NCI-H2196 treated with DMSO at 0.1 percent for 48 hours (cell line): Measurements from ENCODE around the gene FOSL2.

Experiments used
- DNase-seq: peaks from one replicate; lab custom pipeline; 2025; ENCODE audit not compliant: unreplicated experiment; lab: John Stamatoyannopoulos, UW

FOSL2 gene

GRCh38 chr2:28430377-28430765 is 37.7 kb downstream of the FOSL2 start:
- DNase-seq, result no peak

GRCh38 chr2:28430788-28431418 is 38.2 kb downstream of the FOSL2 start:
- DNase-seq, result no peak

DNA sequence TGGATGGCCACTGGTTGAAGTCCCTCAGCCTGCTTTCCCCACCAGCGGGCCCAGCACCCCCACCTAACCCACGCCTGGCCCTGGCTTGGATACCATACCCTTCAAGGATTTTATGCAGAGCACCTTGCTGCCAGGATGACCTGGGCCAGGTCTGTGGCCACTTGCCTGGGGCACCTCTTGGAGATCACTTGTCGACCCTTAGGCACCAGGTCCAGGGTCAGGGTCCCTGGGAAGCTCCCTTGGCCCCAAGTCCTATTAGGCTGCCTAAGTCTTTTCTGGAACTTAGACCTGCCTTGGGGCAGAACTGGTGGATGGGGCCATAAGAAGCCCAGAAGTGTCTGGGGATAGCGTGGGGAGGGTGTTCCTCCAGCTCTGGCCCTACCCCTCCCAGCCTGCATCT is 39.1 kb downstream of the FOSL2 start:
- DNase-seq, result no peak

- DNase-seq, result no peak
Measured at GRCh38 chr2:28432362-28432761, 39.7 kb downstream of the FOSL2 start.

DNA sequence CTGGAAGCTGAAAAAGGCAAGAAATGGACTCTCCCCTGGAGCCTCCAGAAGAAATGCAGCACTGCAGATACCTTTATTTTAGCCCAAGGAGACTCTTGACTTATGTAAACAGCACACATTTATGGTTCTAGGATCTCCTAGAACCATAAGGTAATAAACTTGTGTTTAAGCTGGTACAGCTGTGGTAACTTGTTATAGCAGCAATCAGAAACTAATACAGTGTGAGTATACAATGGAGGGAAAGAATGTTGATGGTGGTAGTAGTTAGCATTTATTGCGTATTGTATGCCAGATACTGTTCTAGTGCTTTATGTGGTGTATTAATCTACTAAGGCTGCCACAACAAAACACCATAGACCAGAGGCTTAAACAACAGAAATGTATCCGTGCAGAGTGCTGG is 40.6 kb downstream of the FOSL2 start:
- DNase-seq, result no peak

GRCh38 chr2:28433935-28434599 is 41.4 kb downstream of the FOSL2 start:
- DNase-seq, result no peak

GRCh38 chr2:28434600-28434989 is 41.9 kb downstream of the FOSL2 start:
- DNase-seq, result no peak

DNA sequence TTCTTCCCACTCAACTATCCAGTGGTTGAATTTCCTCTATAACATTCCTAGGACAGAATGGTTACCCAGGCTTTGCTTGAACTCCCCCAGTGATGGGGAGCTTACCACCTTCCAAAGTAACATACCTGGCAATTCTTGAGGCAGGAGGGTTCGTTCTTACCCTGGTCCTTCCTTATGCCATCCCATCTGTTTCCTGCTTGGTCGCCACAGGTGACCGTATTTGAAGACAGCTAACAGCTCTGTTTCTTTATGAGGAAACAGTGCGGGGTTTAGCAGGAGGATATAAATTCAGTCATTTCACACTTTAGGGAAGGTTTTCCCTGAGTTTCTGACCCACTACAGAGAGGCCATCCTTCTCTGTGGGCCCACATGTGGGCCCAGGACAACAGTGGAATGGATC is 42.6 kb downstream of the FOSL2 start:
- DNase-seq, result no peak

DNA sequence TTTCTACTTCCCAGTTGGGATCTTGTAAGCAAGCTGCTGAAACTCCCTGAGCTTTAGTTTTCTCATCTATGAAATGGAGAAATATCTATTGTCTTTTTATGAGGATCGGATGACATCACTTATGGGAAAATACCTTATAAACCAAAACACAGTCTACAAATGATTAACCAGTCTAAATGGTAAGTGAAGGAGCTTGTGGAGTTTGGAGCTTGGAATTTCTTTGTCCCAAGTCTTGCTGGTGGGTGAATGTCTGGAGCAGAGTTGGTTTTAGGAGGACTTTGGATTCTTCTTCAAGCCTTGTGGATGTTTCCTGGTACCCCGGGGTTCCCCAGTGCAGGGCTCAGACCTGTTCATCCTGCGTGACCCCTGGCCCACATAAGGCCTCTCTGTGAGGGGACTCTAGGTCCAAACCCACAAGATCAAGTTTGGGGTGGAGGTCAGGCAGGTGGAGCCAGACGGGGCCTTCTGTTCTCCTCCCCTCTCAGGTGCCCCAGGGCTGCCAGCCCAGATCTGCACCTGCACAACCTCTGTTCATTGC is 43.2 kb downstream of the FOSL2 start:
- no peak for DNase-seq

DNA sequence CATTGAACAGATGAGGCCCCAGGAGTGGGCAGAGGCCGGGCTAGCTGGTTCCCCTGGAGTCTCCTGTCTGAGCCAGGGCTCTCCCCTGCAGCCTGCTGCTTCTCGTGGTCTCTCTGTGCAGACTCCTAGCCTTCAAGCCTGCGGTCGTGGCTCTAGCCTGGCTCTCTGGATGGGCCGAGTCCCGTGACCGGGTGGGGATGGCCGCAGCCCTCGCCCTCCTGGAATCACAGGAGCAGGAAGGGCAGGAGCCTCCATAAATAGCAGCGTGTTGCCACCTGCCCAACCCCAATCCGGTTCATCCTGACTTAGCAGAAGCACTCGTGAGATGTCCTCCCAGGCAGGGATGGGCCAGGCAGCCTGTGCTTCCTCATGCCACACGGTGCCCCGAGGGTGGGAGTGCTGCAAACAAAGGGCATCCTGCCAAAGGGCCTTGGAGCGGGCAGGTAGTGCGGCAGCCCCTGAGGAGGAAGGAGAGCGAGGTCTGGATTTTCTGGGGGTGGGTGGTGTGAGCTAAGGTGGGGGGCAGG is 43.9 kb downstream of the FOSL2 start:
- DNase-seq, result no peak

DNA sequence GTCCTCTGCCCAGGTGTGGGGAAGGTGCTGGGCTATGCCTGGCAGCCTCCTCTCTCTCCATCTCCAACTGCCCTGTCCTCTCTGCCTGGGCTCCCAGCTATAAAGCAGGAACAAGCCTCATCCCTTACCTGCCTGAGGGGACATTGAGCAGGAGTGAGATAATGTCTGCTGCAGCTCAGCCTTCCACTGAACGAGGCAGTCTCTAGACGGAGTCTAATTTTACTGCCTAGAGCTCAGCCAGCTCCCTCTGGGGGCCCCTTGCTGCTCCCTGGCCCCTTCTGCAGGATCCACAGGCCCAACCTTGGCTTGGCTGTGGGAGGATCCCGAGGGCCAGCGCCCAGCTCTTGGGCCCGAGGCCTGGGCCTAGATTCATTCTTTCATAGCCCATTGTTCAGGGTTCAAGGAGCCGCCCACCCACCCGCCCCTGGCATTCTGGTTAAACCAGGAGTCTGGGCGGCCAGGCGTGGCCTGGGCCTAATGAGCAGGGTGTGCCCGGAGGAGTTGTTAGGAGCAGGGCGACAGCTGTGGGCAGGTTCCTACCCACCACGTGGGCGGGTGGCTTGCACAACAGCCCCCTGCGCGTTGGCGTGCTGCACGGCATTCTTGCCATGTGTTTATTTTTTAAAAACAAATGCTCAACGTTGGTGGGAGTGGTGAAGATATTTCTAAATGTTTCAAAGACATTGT is 44.6 kb downstream of the FOSL2 start:
- DNase-seq, result no peak

DNA sequence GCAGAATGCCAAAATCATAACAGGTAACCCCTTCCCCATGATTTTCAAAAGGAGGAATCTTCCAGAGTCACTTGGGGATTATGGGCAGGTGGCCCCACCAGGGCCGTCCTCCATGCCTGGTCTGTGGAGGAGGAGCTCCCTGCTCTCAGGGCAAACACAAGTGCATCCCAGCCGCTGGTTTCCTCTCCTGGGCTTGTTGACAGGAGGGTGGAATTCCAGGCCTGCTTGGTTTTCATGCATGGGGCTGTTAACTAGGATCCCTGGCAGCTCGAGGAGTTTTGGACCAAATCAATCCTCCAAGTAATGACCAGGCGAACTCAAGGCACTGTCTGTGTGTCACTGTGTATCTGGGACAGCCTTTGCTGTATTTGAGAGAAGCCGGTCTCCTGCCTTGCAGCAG is 45.3 kb downstream of the FOSL2 start:
- no peak for DNase-seq

DNA sequence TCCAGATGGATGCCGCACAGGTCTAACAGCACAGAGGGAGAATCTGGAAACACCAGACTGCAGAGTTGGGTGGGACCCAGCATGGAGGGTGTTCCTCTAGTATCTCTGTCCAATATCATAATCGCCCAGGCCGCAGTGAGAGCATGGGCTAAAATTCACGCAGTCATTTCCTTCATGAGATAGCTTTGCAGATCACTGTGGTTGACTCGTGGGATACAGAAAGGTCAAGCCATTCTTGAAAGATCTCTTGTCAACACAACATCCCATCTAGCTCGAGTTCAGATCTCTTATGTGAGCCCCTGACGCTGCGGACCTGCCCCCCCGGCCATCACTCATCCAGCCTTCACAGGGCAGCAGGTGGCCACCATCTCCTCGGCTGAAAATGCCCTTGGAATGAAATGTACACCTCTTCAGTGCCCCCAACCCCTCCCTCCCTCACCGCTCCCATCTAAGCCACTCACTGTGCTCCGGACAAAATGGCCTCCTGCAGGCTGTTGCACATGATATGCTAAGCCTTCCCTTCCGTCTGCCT is 45.9 kb downstream of the FOSL2 start:
- DNase-seq, result no peak

DNA sequence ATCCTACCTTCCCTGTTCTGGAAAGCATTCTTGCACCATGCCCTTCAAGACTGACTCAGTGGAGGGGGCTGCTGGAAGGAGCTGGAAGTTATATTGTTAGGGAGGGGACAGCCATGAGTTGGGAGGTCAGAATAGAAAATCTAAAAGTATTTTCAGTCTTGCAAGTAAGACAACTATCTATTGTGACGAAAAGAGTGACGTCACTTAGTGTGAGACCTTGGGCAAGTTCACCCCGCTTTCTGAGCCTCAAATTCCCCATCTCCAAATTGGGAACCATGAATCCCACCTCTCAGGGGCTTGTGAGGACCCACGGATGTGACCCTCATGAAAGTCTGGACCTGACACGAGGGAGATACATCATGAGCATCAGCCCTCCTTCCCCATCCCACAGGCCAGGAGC is 46.5 kb downstream of the FOSL2 start:
- no peak for DNase-seq

- DNase-seq, result no peak
Measured at GRCh38 chr2:28439763-28440162, 47.1 kb downstream of the FOSL2 start.

GRCh38 chr2:28442328-28442727 is 49.7 kb downstream of the FOSL2 start:
- no peak for DNase-seq

- no peak for DNase-seq
Measured at GRCh38 chr2:28444956-28445355, 52.3 kb downstream of the FOSL2 start.

GRCh38 chr2:28445448-28446258 is 53.0 kb downstream of the FOSL2 start:
- DNase-seq, result no peak

- no peak for DNase-seq
Measured at GRCh38 chr2:28446531-28446930, 53.9 kb downstream of the FOSL2 start.

DNA sequence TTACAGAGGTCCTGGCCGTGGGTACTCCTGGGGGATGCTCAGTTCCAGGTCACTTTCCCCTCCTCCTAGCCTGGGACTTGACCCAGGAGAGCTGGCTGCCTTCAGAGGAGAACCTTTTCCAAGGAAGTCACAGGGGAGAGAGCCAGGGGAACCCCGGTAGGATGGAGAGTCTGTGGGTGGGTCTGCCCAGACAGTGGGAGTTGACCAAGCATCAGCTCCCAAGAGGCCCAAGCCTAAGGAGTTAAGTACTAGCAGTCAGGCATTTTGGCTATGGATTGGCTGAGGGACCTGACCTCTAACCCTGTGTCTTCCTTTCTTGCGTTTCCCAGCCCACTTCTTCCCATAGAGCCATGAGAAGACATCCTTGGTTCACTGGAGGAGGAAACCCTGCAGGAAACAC is 54.4 kb downstream of the FOSL2 start:
- DNase-seq, result no peak
